GM12891 (cell line): Measurements from ENCODE around the gene LDLRAD3.

Experiments
- POLR2A ChIP-seq: IDR thresholded peaks from 2 replicates; pipeline ENCODE4 v1.6.1; 2011; ENCODE audit warnings: low read depth, low read length, control low read depth
- POLR2AphosphoS5 ChIP-seq: IDR thresholded peaks from 2 replicates; pipeline ENCODE4 v1.6.1; 2011; ENCODE audit warnings: low read depth, low read length, control low read depth

DNA sequence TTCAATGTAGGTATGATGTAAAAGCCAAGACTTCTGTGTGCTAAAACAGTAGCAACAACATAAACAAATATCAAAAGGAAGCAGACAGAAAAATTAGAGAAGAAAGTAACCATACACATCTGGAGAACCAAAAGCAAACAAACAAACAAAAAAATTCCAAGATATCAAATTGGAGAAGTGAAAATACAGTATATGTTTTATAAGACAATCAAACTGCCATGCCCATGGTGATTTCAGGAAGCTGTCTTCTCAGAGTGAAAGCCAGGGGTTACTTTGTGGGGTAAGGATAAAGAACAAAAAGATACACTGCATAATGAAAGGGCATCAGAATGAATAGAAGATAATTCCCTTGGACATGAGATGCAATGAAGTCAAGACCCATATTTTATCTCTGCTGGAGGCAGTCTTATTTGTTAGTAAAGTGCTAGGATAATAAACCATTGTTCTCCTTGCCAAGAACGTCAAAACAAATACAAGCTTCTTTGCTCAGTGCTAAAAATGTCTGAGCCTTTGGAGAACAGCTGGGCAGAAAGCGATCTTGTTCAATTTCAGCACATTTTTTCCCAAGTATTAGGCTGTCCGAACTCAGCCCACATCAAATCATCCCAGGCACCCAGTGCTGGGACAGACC lies 38.1 kb upstream of the LDLRAD3 start:
- TF ChIP-seq POLR2A (no peak), POLR2AphosphoS5 (no peak)
